Type B pancreatic cell (in vitro differentiated cells): ENCODE results near the gene STAT6. TPM values are rescaled to one million over a fixed set of nuclear protein-coding genes. Genes with fewer than 3 reads are reported as not detected.
A peak's percentile ranks its signal among the peaks of the same experiment; 100 is the strongest.

Source experiments
- DNase-seq: peaks from one replicate; pipeline ENCODE4 v3.0.0; 2021; ENCODE audit warnings: mixed read lengths; ENCODE audit not compliant: unreplicated experiment; ENCODE audit errors: extremely low spot score
- H3K27ac Mint-ChIP-seq: 2 replicates; pipeline ENCODE4 v1.8.0; 2021; ENCODE audit warnings: mild to moderate bottlenecking, mixed read lengths
- H3K27me3 Mint-ChIP-seq: 2 replicates; pipeline ENCODE4 v1.8.0; 2021; ENCODE audit warnings: mixed read lengths
- H3K36me3 Mint-ChIP-seq: 2 replicates; pipeline ENCODE4 v1.8.0; 2021; ENCODE audit warnings: mixed read lengths
- H3K4me1 Mint-ChIP-seq: one replicate; pipeline ENCODE4 v1.8.0; 2021; ENCODE audit warnings: mixed read lengths; ENCODE audit not compliant: unreplicated experiment
- H3K4me3 Mint-ChIP-seq: 2 replicates; pipeline ENCODE4 v1.8.0; 2021; ENCODE audit warnings: mild to moderate bottlenecking, mixed read lengths
- H3K9me3 Mint-ChIP-seq: 2 replicates; pipeline ENCODE4 v1.8.0; 2021; ENCODE audit warnings: mixed read lengths
- total RNA-seq: library from RNA; stranded (reverse); gene quantifications from 2 replicates; pipeline ENCODE4 v1.2.1, GENCODE V29; 2021; ENCODE audit warnings: low replicate concordance
- TF ChIP-seq, protein P1 (sequence below): fragments of 200-600 bp; sonication (generic); conservative IDR thresholded peaks from 2 replicates; pipeline ENCODE4 v1.5.0; 2021; ENCODE audit warnings: antibody characterized with exemption, mild to moderate bottlenecking

Gene STAT6
- total RNA-seq, 1 donor from 2014 or later, result 83.4 TPM

DNA sequence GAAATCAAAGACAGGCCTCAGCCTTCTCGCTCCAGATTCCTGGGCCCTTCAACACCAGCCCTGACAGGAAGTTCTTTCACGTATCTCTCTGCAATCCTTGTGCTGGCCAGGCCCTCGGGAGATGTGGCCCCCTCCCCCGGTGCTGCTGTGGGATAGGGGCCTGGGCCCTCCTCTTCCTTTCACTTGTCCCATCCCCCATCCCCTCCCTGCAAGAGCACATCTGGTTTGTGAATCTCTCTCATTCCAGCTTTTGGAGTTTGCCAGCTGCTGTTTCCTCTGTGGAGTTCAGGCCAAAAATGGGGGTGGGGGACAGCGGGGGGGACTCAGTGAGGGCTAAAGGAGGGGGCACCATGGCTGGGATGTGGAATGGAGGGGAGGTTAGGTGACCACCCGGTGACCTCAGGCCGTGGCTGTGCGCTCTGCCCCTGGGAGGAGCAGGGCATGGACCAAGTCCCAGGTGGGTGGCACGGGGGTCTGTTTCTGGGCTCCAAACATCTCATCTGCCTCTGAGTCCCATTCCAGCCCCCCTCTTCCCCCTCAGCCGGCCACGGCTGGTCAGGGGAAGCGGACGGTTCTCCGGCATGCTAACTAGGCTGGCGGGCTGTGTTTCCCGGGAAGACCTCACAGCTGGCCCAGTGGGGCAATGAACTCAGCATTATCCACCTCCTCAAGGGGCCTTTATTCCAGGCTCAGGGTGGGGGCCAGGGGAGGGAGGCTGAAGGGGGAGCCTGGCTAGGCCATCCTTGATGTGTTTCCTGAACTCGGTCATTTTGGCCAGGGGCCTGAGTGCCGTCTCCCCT, 24.6 kb upstream of the STAT6 start:
- DNase-seq, result no peak
- Mint-ChIP-seq H3K4me3 (peak overlapping the region; percentile 68), H3K9me3 (no peaks in the 10 kb centered on the region), H3K27ac (peak overlapping the region; percentile 71), H3K27me3 (no peaks in the 10 kb centered on the region), H3K36me3 (peaks cover 15% of the 10 kb centered on the region), H3K4me1 (peaks cover 63% of the 10 kb centered on the region)
- TF ChIP-seq, protein P1, sequence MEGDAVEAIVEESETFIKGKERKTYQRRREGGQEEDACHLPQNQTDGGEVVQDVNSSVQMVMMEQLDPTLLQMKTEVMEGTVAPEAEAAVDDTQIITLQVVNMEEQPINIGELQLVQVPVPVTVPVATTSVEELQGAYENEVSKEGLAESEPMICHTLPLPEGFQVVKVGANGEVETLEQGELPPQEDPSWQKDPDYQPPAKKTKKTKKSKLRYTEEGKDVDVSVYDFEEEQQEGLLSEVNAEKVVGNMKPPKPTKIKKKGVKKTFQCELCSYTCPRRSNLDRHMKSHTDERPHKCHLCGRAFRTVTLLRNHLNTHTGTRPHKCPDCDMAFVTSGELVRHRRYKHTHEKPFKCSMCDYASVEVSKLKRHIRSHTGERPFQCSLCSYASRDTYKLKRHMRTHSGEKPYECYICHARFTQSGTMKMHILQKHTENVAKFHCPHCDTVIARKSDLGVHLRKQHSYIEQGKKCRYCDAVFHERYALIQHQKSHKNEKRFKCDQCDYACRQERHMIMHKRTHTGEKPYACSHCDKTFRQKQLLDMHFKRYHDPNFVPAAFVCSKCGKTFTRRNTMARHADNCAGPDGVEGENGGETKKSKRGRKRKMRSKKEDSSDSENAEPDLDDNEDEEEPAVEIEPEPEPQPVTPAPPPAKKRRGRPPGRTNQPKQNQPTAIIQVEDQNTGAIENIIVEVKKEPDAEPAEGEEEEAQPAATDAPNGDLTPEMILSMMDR, result no peak

DNA sequence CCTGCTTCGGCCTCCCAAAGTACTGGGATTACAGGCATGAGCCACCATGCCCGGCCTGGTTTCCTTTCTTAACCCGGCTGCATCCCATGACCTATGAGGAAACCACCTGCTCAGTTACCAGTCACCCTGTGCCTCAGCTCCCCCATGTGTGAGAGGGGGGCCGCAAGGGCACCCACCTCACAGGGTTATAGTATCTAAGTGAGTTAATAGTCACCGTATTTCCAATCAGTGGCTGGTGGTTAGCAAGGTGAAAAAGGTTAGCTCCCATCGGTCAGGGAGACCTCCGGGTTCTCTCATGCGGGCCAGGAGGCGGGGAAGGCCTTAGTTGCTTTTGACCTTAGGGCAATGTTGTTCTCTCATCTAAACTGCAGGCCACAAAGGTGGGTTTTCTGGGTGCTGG, 23.8 kb upstream of the STAT6 start:
- H3K4me3 Mint-ChIP-seq, result peak overlapping the region; percentile 68
- TF ChIP-seq, protein P1, result no peak
- no peaks in the 10 kb centered on the region for H3K9me3 Mint-ChIP-seq
- peaks cover 70% of the 10 kb centered on the region for H3K4me1 Mint-ChIP-seq
- H3K27me3 Mint-ChIP-seq, result no peaks in the 10 kb centered on the region
- no peak for DNase-seq
- peak overlapping the region; percentile 71 for H3K27ac Mint-ChIP-seq
- H3K36me3 Mint-ChIP-seq, result peaks cover 14% of the 10 kb centered on the region

DNA sequence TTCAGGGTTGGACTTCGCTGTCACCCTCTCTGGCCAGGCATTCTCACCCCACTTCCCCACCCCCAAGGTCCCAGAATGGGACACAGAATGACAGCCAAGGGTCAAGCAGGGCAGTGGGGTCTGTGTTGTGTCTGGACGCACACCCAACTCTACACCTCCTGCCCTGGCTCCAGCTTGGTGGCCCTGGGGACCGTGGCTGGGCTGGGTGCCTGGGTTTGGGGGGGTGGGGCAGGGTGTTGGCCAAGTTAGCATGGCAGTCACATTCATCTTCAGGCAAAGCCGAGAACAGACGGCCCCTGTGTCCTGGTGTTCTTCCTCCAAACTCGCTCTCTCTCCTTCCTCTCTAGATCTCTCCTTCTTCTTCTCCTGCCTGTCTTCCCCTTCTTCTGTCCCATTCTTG, 22.8 kb upstream of the STAT6 start:
- no peaks in the 10 kb centered on the region for H3K9me3 Mint-ChIP-seq
- H3K27me3 Mint-ChIP-seq, result no peaks in the 10 kb centered on the region
- H3K27ac Mint-ChIP-seq, result peak overlapping the region; percentile 71
- H3K4me1 Mint-ChIP-seq, result peaks cover 69% of the 10 kb centered on the region
- peak overlapping the region; percentile 43 for H3K4me3 Mint-ChIP-seq
- peaks cover 7% of the 10 kb centered on the region for H3K36me3 Mint-ChIP-seq
- TF ChIP-seq, protein P1, result no peak
- DNase-seq, result no peak

DNA sequence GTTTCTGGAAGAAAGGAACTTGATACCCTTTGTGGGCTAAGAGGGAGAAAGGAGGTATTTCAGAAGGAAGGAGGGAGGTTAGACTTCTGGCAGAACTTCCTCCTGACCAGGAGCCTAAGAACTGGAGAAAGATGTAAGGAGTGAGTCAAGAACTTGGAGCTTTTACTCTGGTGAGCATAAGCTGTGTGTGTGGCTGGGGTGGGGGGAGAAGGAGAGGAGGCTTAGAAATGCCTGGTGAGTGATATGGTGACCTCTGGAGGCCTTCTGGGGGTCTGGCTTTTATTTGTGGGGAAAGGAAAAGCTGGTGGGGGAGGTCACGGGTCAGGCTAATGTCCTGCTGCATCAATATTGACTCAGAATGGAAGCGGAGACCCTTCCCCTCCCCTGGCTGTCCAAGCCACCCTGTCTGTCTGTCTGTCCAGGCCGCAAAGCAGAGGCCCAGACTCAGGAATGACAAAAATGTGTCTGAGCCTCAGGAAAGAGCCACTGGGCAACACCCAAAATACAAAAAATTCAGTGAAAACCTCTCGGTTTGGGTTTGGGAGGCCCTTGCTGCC, 21.9 kb upstream of the STAT6 start:
- H3K36me3 Mint-ChIP-seq, result no peaks in the 10 kb centered on the region
- DNase-seq, result no peak
- H3K9me3 Mint-ChIP-seq, result no peaks in the 10 kb centered on the region
- no peaks in the 10 kb centered on the region for H3K27me3 Mint-ChIP-seq
- H3K27ac Mint-ChIP-seq, result peak overlapping the region; percentile 71
- H3K4me3 Mint-ChIP-seq, result peak overlapping the region; percentile 62
- TF ChIP-seq, protein P1, result no peak
- peaks cover 63% of the 10 kb centered on the region for H3K4me1 Mint-ChIP-seq

DNA sequence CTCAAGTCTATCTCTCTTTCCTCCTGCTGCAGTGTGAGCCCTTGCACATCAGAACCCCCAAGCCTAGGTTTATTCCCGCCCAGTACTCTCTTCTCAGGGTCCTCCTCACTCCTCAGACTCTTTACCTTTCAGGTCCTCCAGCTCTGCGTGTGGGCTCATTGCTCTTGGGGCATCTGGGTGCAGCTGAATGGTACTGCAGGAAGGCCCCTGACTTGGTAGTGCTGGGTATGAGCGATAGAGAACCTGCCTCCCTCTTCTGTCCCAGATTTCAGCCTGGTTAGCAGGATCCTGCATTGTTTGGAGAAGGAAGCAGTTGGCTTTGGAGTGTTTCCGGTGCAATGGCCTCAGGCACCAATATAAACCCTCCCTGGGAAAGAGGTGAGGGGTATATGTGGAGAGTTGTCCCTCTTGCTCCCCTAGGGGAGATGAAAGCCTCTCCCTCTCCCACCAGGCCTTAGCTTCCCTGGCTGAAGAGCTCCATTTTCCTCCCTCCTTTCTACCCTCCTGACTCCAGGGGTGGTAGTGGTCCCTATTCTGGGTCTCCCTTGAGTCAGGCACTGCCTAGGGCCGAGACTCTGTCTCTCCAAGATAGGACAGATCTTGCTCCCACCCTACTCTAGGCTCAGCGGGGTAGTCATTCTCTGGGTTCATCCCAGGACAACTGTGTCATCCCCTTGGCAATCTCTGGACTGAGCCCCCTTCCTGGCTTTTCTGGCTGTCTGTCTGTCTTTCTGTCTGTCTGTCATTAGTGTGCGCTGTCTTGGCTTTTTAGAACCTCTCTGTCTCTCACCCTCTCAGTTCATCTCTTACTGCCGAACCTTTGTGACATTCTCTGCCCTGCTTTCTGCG, 21.0 kb upstream of the STAT6 start:
- Mint-ChIP-seq H3K9me3 (no peaks in the 10 kb centered on the region), H3K27ac (peak overlapping the region; percentile 27), H3K27me3 (no peaks in the 10 kb centered on the region), H3K4me1 (peaks cover 65% of the 10 kb centered on the region), H3K4me3 (peak overlapping the region; percentile 92), H3K36me3 (no peaks in the 10 kb centered on the region)
- no peak for DNase-seq
- TF ChIP-seq, protein P1, result no peak
